NAMALWA (cell line): ENCODE measurements around the gene TDRD10.
"Not testable (repeated sequence)": the region's sequence is repeated elsewhere in the genome, so short reads cannot be mapped to it uniquely, and the experiment has no call there.

Experiments
- DNase-seq: peaks from one replicate; pipeline ENCODE4 v3.0.0-alpha.2; 2015; ENCODE audit warnings: low spot score

TDRD10 gene

DNA sequence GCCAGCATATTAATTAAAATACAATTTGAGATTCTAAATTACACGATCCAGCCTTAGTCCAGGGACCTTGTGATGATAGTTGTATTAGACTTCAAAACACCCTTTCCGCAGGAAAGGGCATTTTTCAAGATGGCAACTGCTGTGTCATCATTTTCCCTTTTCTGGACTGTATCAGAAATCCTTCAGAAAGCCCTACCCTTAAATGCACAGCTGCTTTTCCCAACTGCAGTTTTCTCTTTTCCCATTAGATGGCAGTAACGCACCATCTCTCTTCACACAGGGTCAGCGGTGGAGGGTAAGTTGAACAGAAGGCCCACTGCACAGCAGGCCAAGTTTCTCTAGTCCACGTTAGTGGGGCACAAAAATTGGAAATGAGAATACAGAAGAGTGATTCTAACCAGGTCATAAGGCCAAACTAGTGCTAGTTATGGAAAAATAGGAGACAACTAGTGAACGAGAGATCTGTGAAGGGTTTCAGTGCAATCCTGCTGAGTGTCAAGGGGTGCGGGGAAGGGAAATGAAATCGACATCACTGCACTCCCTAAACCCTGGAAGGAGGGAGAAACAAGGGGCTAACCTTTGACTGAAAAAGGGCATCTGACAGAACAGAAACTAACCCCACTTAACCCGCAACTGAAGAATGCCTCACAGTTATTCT lies 22.1 kb upstream of the TDRD10 start:
- peak; percentile 95 for DNase-seq

DNA sequence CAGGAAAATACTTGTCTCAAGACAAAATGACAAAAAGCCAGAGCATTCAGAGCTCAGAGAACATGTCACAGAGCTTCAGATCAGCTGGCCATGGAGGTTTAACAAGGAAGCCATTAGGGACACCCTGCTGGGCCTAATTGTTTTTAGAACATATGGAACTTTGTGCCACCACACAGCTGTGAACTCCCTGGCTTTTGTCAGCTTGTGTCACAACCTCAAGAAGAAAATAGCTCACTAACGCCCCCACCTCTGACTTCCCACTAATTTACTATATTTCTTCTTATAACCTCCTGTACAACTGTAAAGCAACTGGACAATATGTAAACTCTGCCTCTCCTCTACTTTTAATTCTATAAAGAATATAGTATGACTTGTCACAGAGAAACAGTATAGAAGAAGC lies 21.0 kb upstream of the TDRD10 start:
- no peak for DNase-seq

DNA sequence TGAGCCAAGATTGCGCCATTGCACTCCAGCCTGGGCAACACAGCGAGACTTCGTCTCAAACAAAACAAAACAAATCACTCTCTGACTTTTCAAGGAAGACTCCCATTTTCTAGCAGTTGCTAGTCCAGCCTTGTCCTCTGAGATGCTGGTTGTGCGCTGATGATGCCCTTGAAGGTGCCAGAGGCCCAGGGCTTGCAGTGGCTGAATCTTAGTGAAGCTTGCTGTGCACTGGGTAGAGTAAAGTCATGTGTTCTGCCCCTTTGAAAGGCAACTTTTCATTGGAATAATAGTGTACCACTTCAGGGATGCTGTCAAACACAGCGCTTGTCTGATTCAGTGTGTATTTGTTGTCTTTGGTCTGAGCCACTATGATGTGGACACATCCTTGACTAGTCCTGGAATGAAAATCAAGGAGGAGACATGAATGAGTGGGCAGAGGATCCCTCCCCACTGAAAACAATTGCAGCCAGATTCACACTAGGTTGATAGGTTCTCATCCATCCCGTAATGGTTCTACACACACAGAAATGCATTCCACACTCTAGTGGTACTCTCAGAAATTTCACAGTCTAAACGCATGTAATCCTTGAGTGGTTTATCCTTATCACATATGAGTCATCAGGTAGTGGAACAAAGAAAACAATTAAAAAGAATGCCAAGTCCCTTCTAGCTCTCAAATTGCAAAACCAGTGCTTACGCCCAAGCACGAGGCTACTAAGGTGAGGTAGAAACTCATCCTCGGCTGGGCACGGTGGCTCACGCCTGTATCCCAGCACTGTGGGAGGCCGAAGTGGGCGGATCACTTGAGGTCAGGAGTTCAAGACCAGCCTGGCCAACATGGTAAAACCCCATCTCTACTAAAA lies 17.8 kb upstream of the TDRD10 start:
- no peak for DNase-seq

DNA sequence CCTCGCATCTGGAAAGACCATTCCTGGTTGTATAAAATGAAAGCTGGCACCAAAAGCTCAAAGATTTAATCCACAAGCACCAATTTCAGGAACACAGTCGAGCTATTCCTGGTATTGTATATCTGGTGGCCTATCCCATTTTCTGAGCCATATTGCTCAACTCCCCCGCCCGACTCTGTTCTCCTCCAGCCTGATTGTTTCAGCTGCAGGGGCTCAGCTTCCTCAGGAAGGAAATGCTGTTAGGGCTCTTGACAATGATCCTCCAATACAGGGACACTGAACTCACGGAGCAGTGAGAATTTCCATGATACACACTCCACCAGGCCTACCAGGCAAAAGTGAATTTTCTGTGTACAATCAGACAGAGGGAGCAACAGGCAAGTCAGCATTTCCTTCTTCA lies 16.9 kb upstream of the TDRD10 start:
- no peak for DNase-seq

DNA sequence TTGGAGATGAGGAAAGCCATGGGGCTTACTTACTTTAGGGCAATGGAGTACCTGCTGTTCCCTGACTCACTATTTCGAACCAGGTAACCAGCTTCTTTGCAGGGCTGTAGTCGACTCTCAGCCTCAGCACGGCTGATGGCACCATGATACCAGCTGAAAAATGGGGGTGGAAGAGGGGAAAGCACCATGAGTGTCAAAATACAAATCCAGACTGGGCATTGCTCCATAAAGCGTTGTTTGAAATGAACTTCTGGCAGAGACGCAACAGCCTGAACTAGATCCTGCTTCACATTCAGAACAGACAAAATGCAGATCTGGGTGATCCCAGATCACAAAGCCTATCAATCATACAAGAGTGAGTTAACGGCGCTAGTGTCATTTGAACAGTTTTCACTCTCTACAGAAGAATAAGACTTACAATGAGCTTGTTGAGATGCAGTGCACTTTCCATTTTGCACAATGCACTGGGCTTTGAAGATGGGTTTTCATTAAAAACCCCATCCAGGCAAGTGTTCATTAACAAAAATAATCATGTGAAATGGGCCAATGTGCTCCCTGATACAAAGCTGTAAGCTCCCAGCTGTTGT lies 16.0 kb upstream of the TDRD10 start:
- DNase-seq, result no peak

DNA sequence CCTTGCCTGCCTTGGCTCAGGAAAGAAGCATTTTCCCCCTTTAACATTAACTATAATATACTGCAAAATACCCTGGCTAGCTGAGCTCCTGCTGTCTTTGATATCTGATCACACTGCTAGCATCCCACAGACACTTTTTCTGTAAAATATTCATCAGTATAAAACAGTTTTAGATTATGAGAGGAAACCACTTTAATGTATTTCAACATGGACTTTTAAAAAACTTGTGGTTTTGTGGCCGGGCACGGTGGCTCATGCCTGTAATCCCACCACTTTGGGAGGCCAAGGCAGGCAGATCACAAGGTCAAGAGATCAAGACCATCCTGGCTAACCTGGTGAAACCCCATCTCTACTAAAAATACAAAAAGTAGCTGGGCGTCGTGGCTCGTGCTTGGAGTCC lies 15.3 kb upstream of the TDRD10 start:
- DNase-seq, result not testable (repeated sequence)

DNA sequence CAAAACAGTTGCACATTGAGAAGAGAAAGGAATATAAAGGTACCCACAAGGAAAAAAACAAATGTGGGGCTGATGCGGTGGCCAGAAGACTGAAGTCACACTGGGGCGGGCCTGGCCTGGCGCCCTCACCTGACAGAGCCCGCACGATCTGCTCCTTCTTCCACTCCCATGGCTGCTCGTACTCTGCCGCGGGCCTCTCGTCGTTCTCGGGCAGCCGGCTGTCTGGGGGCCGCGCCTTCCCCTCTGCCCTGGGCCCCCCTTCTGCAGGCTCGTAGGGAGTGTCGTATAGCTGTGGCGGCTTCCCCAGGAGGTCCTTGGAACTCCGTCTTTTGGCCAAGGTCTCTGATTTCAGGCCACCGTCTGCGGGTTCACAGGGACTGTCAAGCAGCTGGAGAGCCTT lies 13.1 kb upstream of the TDRD10 start:
- no peak for DNase-seq

DNA sequence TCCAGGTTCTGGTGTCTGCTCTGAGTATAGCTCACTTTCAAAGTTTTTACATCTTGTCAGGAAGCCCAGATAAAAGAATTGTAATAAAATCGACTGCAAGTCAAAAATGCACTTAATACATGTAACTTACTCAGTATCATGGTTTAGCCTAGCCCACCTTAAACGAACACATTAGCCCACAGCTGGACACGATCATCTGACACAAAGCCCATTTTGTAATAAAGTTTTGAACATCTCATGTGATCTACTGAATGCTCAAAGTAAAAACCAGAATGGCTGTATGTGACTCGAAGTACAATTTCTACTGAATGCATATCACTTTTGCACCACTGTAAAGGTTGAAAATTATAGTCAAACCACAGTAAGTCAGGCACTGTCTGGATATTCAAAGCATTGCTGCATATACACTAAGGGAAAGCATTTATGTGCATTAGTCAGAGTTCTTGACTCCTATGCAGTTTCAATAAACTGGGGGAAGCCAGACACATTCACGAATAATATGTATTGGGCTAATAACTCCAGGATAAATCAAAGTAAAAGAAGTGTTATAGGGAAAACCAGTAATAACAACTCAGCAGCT lies 12.2 kb upstream of the TDRD10 start:
- DNase-seq, result no peak

DNA sequence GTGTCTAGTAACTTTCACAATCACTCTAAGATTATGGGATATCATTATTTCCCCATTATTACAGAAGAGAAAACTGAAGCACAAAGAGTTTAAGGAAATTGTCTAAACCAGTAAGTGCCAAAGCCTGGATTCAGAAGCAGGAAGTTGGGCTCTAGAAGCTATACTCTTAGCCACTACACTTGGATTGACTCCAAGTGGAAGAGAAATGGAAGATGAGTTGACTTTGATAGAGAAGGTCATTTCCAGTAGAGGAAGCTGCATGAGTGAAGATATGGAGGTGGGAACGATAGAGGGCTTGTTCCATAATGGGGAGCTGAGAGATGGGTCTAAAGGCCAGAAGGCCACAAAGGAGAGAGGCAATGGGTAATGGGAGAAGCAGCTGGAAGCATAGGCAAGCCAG lies 11.7 kb upstream of the TDRD10 start:
- DNase-seq, result no peak

DNA sequence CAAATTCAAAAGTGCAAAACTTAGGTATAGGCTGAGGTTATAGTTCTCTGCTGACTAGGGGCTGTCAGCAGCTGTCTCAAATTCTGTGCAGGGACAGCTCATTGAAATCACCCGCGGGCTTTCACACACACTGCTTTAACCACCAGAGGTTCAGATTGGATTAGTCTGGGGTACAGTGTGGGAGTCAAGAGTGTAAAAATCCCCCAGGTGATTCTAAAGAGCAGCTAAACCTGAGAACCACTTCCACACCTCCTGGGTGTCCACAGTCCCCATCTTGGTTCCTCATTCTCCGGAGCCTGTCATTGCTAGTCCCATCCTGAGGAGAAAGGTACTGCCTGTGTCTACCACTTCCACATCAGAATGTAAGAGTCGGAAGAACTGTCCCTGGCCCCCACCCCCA lies 9.9 kb upstream of the TDRD10 start:
- DNase-seq, result no peak

DNA sequence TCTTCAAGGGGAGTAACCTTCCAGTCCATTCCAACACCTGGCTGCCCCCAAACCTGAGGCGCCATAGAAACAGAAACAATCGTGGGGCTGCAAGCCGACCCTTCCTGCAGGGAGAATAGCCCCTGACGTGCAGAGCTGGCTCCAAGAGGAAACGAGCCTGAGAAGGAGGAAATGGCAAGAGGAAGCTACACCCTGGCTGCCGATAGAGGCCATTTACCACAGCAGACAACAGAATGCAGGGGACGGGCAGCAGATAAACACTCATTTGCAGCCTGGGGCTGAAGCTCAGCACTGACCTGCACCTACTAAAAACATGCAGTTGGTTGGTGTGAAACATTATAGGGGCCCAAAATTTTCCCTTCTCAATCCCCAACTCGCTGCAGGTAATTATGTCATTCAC lies 8.7 kb upstream of the TDRD10 start:
- peak; percentile 73 for DNase-seq

DNA sequence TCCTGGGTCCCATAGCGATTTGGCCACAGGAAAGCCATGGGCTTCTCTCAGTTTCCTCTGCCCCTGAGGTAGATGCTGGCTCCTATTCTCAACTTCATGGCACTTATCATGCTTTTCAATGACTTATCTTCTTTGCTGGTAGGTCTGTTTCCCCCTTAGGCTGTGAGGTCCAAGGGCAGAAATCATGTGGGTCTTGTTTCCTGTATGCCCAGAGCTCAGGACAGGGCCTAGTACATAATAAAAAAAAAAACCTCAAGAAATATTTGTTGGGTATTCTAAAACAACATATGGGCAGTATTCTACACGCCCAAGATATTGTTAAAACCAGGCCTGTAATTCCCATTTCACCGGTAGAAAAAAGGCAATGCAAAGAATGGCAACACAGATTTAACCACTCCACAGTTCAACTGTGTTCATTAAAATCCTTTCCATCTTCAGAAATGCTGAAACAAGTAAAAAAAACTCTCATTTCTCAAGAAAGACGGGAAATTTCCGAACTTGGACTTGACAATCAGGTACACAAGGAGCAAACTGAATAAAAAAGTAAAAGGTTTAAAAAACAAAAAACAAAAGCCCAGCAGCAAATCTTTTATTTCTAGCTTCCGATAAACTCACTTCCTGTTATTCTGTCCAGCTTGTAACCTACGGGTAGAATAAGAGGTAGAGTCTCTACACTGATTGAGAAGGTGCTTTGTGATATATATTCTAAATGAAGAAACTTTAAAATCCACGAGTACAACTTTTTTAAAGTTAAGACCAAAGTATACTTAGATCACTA lies 6.3 kb upstream of the TDRD10 start:
- DNase-seq, result peak; percentile 58

DNA sequence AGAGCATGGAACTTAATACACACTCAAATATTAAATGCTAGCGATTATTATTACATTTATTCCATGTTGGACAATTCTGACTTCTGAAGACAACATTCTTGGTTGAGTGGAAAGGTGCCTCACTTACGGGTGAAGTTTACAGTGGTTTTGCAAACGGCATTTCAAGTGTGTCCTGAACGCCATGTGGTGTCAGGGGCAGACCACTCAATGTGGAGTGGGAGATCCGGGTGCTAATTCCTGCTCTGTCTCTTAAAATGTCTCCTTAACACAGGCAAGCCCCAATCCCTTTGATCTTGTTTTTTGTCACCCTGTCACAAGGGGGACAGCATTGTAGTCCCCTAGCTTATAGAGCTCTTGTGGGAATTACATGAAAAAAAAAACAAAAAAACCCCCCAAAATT lies 5.6 kb upstream of the TDRD10 start:
- peak; percentile 47 for DNase-seq

DNA sequence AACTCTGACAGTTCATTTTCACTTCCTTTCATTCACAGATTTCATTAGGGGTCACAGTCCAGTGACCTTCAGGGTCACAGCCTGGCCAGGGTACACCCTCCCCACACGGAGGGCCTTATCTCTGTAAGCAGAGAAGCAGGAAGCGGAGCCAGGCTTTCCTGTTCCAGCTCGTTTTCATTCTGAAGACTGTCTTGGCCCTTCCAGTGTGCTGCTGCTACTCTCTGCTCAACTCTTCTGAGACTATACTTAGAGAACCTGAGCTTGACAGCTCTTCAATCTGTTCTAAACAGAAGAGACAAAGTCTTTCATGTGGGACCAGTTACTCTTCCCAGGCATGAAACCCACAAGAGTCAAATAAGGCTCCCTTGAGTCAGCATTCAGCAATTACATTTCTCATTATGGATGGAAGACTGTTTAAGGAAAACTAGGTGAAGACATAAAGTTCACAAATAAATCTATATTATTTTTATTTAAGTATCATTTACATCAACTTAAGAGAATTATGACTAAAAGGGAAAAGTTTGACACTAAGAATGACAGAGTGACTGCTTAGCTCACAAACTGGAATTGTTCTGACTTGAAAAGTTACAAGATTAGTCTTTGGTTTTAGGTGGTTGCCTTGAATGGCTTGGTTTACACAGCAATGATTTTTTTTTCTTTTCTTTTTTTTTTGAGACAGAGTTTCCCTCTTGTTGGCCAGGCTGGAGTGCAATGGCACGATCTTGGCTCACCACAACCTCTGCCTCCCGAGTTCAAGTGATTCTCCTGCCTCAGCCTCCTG lies 4.8 kb upstream of the TDRD10 start:
- DNase-seq, result peak; percentile 81

DNA sequence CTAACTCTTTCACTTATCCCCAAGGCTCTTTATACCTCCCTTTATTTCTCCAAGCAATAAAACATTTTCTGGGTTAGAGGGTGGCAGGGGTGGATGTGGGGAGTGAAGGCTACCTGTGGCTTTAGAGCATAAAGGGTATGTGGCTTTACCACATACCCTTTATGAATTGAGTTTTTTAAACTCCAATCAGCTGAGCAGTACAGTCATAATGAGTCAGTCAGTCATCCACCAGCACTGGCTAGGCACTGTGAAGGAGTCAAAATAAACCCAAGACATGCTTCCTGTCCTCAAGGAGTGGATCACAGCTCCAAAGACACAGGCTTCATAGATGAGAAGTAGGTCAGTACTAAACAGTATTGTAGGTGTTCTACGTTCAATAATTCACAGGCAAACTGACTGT lies 2.6 kb upstream of the TDRD10 start:
- no peak for DNase-seq

DNA sequence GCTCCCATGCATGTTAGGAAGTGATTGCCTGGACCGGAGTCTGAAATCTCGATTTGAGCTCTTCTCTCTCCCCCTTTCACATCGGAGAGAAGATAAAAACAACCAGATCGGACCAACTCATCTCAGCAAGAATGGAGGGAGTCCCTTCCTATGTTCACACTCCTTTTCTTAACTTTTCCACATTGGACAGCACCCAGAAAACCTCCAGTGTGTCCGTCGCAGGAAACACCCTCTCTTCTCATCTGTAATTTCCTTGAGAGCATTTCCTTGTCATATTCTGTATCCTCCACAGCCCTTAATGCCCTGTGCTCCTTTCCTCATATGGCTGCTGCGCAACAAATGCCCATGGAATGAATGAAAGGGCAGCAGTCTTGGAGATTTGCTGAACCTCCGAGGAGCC lies 1.5 kb upstream of the TDRD10 start:
- no peak for DNase-seq

DNA sequence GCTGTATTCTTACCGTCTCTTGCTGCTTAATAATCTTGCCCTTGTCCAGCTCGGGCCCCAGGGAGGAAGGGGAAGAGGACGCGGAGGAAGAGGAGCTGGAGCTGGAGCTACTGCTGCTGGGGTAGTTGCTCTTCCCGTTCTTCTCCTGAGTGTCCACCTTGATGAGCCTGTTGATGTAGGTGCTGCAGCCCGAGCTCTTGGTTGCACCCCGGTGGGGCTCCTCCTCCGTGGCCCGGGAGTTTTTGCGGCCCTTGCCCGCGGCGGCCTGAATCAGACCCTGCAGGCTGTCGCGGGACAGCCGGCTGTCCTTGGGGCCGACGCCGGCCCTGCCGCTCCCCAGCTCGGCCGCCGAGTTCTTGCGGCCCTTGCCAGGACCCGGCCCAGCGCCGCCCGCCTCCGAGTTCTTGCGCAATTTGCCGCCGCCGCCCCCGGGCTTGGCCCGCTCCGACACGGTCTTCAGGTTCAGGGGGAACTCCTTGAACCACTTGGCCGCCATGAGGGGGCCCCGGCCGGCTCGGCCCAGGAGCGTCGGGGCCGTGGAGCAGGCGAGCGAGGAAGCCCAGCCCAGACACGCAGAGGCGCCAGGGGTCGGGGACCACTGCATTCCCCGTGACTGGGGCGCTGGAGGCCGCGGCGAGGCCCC lies 475 bp upstream of the TDRD10 start:
- no peak for DNase-seq

DNA sequence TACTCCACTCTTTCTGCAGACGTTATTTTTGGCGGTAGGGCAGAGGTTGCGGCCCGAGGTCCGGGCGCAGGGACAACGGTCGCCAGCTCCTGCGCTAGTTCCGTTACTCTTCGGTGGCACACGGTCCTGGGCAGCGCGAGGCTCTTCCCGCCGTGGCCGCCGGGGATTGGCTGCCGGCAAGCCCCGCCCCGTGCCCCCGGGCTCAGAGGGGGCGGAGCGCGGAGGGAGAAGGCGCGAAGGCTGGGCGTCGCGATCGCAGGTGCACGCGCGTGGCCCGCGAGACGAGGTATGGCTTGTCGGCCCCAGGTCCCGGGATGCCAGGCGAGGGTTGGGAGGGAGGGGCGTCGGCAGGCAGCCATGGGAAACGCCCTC lies 711 bp downstream of the TDRD10 start:
- DNase-seq, result no peak

DNA sequence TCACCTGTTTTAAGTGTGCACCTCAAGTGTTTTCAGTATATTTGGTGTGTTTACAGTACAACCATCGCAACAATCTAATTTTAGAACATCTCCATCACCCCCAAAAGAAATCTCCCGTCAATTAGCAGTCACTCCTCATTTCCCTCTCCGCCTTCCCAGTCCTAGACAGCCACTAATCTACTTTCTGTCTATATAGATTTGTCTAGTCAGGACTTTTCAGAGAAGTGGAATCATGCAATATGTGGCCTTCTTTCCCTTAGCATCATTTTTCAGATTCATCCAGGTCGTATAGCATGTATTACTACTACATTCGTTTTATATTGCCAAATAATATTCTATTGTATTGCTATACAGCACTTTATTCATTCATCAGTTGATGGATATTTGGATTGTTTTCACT lies 1.9 kb downstream of the TDRD10 start:
- no peak for DNase-seq

DNA sequence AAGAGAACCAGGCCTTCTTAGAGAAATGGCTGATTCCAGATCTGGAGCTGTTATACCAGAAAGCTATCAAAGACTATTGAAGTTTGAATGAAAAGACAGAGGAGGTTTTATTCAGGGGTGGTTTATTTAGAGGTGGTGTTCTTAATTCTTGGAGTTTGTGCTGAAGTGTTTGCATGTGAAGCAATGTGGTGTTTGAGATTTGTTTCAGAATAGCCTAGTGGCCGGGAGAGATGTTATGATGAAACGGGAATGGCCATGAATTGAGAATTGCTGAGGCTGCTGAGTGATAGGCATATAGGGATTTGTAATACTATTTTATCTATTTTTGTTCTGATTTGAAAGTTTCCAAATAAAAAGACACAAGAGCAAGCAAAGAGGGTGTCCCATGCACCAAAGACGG lies 10.7 kb downstream of the TDRD10 start:
- no peak for DNase-seq

DNA sequence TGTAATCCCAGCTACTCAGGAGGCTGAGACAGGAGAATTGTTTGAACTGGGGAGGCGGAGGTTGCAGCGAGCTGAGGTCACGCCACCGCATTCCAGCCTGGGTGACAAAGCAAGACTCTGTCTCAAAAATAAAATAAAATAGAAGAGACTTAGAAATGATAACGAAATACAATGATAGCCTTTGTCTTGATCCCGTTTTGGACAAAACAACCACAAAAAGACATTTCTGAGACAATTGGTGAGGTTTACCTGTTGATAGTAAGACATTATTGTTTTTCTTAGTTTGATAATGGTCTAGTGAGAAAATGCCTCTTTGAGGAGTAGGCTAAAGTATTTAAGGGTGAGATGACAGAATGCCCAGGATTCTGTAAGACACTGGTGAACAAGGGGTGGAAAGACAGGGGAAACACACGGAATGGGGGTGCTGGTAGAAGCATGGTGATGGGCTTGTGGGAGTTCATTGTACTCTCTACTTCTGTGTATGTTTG lies 12.1 kb downstream of the TDRD10 start:
- no peak for DNase-seq
